Measurements from ENCODE around the gene CDKN2B-AS1.
"Not testable (repeated sequence)": the region's sequence is repeated elsewhere in the genome, so short reads cannot be mapped to it uniquely, and the experiment has no call there.

The CDKN2B-AS1 gene

GRCh38 chr9:21994556-21995005 lies at the start of gene CDKN2B-AS1:
Gene CDKN2B-AS1 (plus strand): TSS chr9:21994791.
- peak; percentile 57 for DNase-seq

GRCh38 chr9:21945606-21946005 lies 49.0 kb upstream of the CDKN2B-AS1 start:
- DNase-seq = no peak

- DNase-seq = no peak
These were observed 35.8 kb upstream of the CDKN2B-AS1 start for GRCh38 chr9:21958833-21959232.

GRCh38 chr9:21959268-21959667 lies 35.3 kb upstream of the CDKN2B-AS1 start:
- DNase-seq = not testable (repeated sequence)

GRCh38 chr9:21961569-21961968 lies 33.0 kb upstream of the CDKN2B-AS1 start:
- no peak for DNase-seq

- peak; percentile 45 for DNase-seq
These were observed 29.6 kb upstream of the CDKN2B-AS1 start for GRCh38 chr9:21964925-21965385.

- peak; percentile 46 for DNase-seq
These were observed 29.1 kb upstream of the CDKN2B-AS1 start for GRCh38 chr9:21965401-21965951.

- DNase-seq = no peak
These were observed 28.3 kb upstream of the CDKN2B-AS1 start for GRCh38 chr9:21966140-21966851.

GRCh38 chr9:21967169-21967568 lies 27.4 kb upstream of the CDKN2B-AS1 start:
- no peak for DNase-seq

GRCh38 chr9:21967702-21968101 lies 26.9 kb upstream of the CDKN2B-AS1 start:
- DNase-seq = no peak

GRCh38 chr9:21968331-21969010 lies 26.1 kb upstream of the CDKN2B-AS1 start:
- DNase-seq = no peak

GRCh38 chr9:21969011-21969940 lies 25.3 kb upstream of the CDKN2B-AS1 start:
- DNase-seq = no peak

- DNase-seq = no peak
These were observed 24.4 kb upstream of the CDKN2B-AS1 start for GRCh38 chr9:21969951-21970799.

- DNase-seq = no peak
These were observed 23.6 kb upstream of the CDKN2B-AS1 start for GRCh38 chr9:21970800-21971640.

GRCh38 chr9:21972361-21972760 lies 22.2 kb upstream of the CDKN2B-AS1 start:
- no peak for DNase-seq

GRCh38 chr9:21974343-21974721 lies 20.3 kb upstream of the CDKN2B-AS1 start:
- no peak for DNase-seq

GRCh38 chr9:21974722-21975409 lies 19.7 kb upstream of the CDKN2B-AS1 start:
- DNase-seq = no peak

GRCh38 chr9:21976334-21976875 lies 18.2 kb upstream of the CDKN2B-AS1 start:
- DNase-seq = no peak

GRCh38 chr9:21982391-21982790 lies 12.2 kb upstream of the CDKN2B-AS1 start:
- DNase-seq = no peak

Data from left hindlimb (tissue), 1 donor.